IPS-11a (cell line): Measurements from ENCODE around the gene HES2.
A peak's percentile ranks its signal among the peaks of the same experiment; 100 is the strongest.
"Not testable (repeated sequence)": the region's sequence is repeated elsewhere in the genome, so short reads cannot be mapped to it uniquely, and the experiment has no call there.

Experiments used
- H3K4me3 ChIP-seq: one replicate; pipeline ENCODE4 v1.5.1; 2013; ENCODE audit warnings: low read depth, low read length, control low read depth

The HES2 gene

GRCh38 chr1:6391951-6392808 is 27.5 kb downstream of the HES2 start:
- H3K4me3 ChIP-seq, result peak overlapping the region; percentile 62

- H3K4me3 ChIP-seq, result no peak overlapping the region
These were observed 29.7 kb downstream of the HES2 start for GRCh38 chr1:6389971-6390370.

GRCh38 chr1:6386371-6386949 is 33.3 kb downstream of the HES2 start:
- H3K4me3 ChIP-seq, result no peak overlapping the region

GRCh38 chr1:6385488-6386191 is 34.1 kb downstream of the HES2 start:
- H3K4me3 ChIP-seq, result peak overlapping the region; percentile 20

- H3K4me3 ChIP-seq, result peak overlapping the region; percentile 10
These were observed 34.8 kb downstream of the HES2 start for GRCh38 chr1:6384962-6385361.

GRCh38 chr1:6384135-6384534 is 35.6 kb downstream of the HES2 start:
- H3K4me3 ChIP-seq, result no peak overlapping the region

- no peak overlapping the region for H3K4me3 ChIP-seq
These were observed 39.7 kb downstream of the HES2 start for GRCh38 chr1:6380037-6380436.

- H3K4me3 ChIP-seq, result no peak overlapping the region
These were observed 41.5 kb downstream of the HES2 start for GRCh38 chr1:6378096-6378746.

- H3K4me3 ChIP-seq, result no peak overlapping the region
These were observed 45.6 kb downstream of the HES2 start for GRCh38 chr1:6373961-6374720.

GRCh38 chr1:6372236-6372635 is 47.5 kb downstream of the HES2 start:
- not testable (repeated sequence) for H3K4me3 ChIP-seq

GRCh38 chr1:6370006-6370405 is 49.7 kb downstream of the HES2 start:
- no peak overlapping the region for H3K4me3 ChIP-seq

- H3K4me3 ChIP-seq, result no peak overlapping the region
These were observed 52.2 kb downstream of the HES2 start for GRCh38 chr1:6367381-6368012.

GRCh38 chr1:6365047-6365446 is 54.7 kb downstream of the HES2 start:
- no peak overlapping the region for H3K4me3 ChIP-seq

GRCh38 chr1:6363085-6363884 is 56.4 kb downstream of the HES2 start:
- not testable (repeated sequence) for H3K4me3 ChIP-seq
